ENCODE data around the gene NUAK2.

GRCh38 chr1:205326812-205327466, 5.4 kb upstream of the NUAK2 start:
- TF ChIP-seq, protein P1, sequence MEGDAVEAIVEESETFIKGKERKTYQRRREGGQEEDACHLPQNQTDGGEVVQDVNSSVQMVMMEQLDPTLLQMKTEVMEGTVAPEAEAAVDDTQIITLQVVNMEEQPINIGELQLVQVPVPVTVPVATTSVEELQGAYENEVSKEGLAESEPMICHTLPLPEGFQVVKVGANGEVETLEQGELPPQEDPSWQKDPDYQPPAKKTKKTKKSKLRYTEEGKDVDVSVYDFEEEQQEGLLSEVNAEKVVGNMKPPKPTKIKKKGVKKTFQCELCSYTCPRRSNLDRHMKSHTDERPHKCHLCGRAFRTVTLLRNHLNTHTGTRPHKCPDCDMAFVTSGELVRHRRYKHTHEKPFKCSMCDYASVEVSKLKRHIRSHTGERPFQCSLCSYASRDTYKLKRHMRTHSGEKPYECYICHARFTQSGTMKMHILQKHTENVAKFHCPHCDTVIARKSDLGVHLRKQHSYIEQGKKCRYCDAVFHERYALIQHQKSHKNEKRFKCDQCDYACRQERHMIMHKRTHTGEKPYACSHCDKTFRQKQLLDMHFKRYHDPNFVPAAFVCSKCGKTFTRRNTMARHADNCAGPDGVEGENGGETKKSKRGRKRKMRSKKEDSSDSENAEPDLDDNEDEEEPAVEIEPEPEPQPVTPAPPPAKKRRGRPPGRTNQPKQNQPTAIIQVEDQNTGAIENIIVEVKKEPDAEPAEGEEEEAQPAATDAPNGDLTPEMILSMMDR (IDR thresholded peaks at IDR 0.05; ENCODE audit: low read length), result no peak
- no peak for TF ChIP-seq EZH2 (IDR thresholded peaks at IDR 0.05; ENCODE audit: borderline replicate concordance, low read length)

Data from OCI-LY1 (cell line).